SU-DHL-6 (cell line): ENCODE results near the gene NEK6.

Experiments used
- H2AFZ ChIP-seq: fragments of 200-600 bp; sonication (generic); 2 replicates; pipeline ENCODE4 v1.6.1; 2014; ENCODE audit warnings: low read depth, mild to moderate bottlenecking, moderate library complexity, mixed read lengths, antibody characterized with exemption, low read length; ENCODE audit not compliant: severe bottlenecking
- H3F3A ChIP-seq: fragments of 200-600 bp; shearing (Covaris generic); 2 replicates; pipeline ENCODE4 v1.6.0; 2016; ENCODE audit warnings: antibody characterized with exemption, mild to moderate bottlenecking; ENCODE audit not compliant: insufficient read depth
- H3K27ac ChIP-seq: fragments of 200-600 bp; sonication (generic); 2 replicates; pipeline ENCODE4 v1.5.1; 2016; ENCODE audit warnings: low read depth, mild to moderate bottlenecking, low read length, moderate library complexity, mixed read lengths
- H3K27me3 ChIP-seq: fragments of 200-600 bp; sonication (generic), shearing (Covaris generic); 2 replicates; pipeline ENCODE4 v1.6.0; 2014; ENCODE audit warnings: mild to moderate bottlenecking, low read length
- H3K36me3 ChIP-seq: fragments of 200-600 bp; sonication (generic); 2 replicates; pipeline ENCODE4 v1.6.1; 2014; ENCODE audit warnings: mild to moderate bottlenecking, low read length, mixed read lengths
- H3K4me2 ChIP-seq: fragments of 300-600, 200-600 bp; shearing (Covaris generic), sonication (generic); 2 replicates; pipeline ENCODE4 v1.6.0; 2014; ENCODE audit warnings: low read length, low read depth, mild to moderate bottlenecking; ENCODE audit not compliant: poor library complexity, severe bottlenecking
- H3K4me3 ChIP-seq: fragments of 200-600 bp; sonication (generic); 2 replicates; pipeline ENCODE4 v1.5.1; 2014; ENCODE audit warnings: antibody characterized with exemption, low read length, mild to moderate bottlenecking, mixed read lengths; ENCODE audit not compliant: insufficient read depth, poor library complexity, severe bottlenecking
- H3K79me2 ChIP-seq: fragments of 200-600 bp; sonication (generic); 2 replicates; pipeline ENCODE4 v1.6.1; 2014; ENCODE audit warnings: mild to moderate bottlenecking, low read length, moderate library complexity; ENCODE audit not compliant: insufficient read depth
- H3K9ac ChIP-seq: fragments of 200-600 bp; sonication (generic); 2 replicates; pipeline ENCODE4 v1.7.0; 2014; ENCODE audit warnings: mild to moderate bottlenecking, low read length
- H3K9me2 ChIP-seq: fragments of 200-600 bp; sonication (generic); replicated peaks from 2 replicates; pipeline ENCODE4 v1.6.1; 2014; ENCODE audit warnings: low read length; ENCODE audit not compliant: insufficient read depth
- H3K9me3 ChIP-seq: fragments of 200-600 bp; sonication (generic); 2 replicates; pipeline ENCODE4 v1.6.1; 2014; ENCODE audit warnings: low read length, mixed read lengths; ENCODE audit not compliant: insufficient read depth
- H4K20me1 ChIP-seq: fragments of 200-600 bp; sonication (generic); 2 replicates; pipeline ENCODE4 v1.6.1; 2014; ENCODE audit warnings: low read depth, mild to moderate bottlenecking, antibody characterized with exemption, low read length, moderate library complexity, mixed read lengths
- EZH2phosphoT487 ChIP-seq: fragments of 200-600 bp; sonication (generic), shearing (Covaris generic); conservative IDR thresholded peaks from 2 replicates; pipeline ENCODE4 v1.6.1; 2018; ENCODE audit warnings: mild to moderate bottlenecking, antibody characterized with exemption, low read length, moderate library complexity, mixed read lengths
- TF ChIP-seq, protein P1 (sequence below): fragments of 200-600 bp; sonication (generic); IDR thresholded peaks from one replicate; pipeline ENCODE4 v1.5.1; 2017; ENCODE audit warnings: antibody characterized with exemption, mild to moderate bottlenecking, low read length, moderate library complexity; ENCODE audit not compliant: insufficient read depth, poor library complexity, severe bottlenecking

The NEK6 gene

DNA sequence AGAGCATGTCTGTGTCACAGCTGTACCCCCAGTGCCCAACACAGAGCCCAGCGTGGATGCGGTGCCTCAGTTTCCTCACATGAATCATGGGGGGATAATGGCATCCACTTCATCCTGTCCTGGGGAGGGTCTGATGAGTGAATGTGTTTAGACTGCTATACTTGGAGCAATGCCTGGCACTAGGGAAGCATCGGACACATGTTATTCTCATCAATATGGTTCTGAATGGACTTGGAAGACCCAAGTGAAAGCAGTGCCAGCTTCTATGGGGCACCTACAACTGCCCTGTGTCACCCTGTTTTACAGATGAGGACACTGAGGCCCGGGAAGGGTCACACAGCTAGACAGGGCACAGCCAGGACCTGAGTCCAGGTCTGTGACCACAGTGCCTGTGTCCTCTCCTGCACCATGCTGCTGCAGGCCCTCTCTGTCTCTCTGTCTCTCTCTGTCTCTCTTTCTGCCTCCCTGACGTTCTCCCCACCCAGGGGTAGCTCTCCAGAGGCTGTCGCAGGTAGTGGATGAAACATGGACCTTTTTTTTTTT lies 42.3 kb upstream of the NEK6 start:
- Histone ChIP-seq H3F3A (peaks cover 67% of the 10 kb centered on the region), H3K27ac (peak overlapping the region; percentile 97), H4K20me1 (no peaks in the 10 kb centered on the region), H3K9me3 (no peaks in the 10 kb centered on the region), H3K9me2 (no peaks in the 10 kb centered on the region), H3K79me2 (no peaks in the 10 kb centered on the region), H3K4me2 (peak overlapping the region; percentile 15), H3K4me3 (no peak overlapping the region), H3K36me3 (no peaks in the 10 kb centered on the region), H3K9ac (peak overlapping the region; percentile 29; the same call in 1 of the 2 replicates), H3K27me3 (no peaks in the 10 kb centered on the region), H2AFZ (no peak overlapping the region)
- TF ChIP-seq EZH2phosphoT487: no peak
- TF ChIP-seq, protein P1, sequence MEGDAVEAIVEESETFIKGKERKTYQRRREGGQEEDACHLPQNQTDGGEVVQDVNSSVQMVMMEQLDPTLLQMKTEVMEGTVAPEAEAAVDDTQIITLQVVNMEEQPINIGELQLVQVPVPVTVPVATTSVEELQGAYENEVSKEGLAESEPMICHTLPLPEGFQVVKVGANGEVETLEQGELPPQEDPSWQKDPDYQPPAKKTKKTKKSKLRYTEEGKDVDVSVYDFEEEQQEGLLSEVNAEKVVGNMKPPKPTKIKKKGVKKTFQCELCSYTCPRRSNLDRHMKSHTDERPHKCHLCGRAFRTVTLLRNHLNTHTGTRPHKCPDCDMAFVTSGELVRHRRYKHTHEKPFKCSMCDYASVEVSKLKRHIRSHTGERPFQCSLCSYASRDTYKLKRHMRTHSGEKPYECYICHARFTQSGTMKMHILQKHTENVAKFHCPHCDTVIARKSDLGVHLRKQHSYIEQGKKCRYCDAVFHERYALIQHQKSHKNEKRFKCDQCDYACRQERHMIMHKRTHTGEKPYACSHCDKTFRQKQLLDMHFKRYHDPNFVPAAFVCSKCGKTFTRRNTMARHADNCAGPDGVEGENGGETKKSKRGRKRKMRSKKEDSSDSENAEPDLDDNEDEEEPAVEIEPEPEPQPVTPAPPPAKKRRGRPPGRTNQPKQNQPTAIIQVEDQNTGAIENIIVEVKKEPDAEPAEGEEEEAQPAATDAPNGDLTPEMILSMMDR: no peak

DNA sequence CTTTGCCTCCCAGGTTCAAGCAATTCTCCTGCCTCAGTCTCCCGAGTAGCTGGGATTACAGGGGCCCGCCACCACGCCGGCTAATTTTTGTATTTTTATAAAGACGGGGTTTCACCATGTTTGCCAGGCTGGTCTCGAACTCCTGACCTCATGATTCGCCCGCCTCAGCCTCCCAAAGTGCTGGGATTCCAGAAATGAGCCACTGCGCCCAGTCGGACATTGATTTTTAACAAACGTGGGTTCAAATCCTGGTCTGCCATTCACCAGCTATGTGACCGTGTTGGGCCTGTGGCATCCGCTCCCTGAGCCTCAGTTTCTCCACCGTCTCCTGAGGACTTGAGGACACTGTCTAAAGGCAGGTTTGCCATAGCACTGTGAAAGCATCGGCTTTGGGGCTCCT lies 41.8 kb upstream of the NEK6 start:
- H3K27me3 ChIP-seq: no peaks in the 10 kb centered on the region
- peak overlapping the region; percentile 68 for H3K4me2 ChIP-seq
- peak overlapping the region; percentile 97 for H3K27ac ChIP-seq
- H3K79me2 ChIP-seq: no peaks in the 10 kb centered on the region
- H3F3A ChIP-seq: peaks cover 62% of the 10 kb centered on the region
- no peaks in the 10 kb centered on the region for H3K9me2 ChIP-seq
- H3K36me3 ChIP-seq: no peaks in the 10 kb centered on the region
- H3K4me3 ChIP-seq: no peak overlapping the region
- H3K9me3 ChIP-seq: no peaks in the 10 kb centered on the region
- peak overlapping the region; percentile 61 for H3K9ac ChIP-seq
- no peak overlapping the region for H2AFZ ChIP-seq
- no peak for TF ChIP-seq EZH2phosphoT487
- TF ChIP-seq, protein P1: no peak
- no peaks in the 10 kb centered on the region for H4K20me1 ChIP-seq

DNA sequence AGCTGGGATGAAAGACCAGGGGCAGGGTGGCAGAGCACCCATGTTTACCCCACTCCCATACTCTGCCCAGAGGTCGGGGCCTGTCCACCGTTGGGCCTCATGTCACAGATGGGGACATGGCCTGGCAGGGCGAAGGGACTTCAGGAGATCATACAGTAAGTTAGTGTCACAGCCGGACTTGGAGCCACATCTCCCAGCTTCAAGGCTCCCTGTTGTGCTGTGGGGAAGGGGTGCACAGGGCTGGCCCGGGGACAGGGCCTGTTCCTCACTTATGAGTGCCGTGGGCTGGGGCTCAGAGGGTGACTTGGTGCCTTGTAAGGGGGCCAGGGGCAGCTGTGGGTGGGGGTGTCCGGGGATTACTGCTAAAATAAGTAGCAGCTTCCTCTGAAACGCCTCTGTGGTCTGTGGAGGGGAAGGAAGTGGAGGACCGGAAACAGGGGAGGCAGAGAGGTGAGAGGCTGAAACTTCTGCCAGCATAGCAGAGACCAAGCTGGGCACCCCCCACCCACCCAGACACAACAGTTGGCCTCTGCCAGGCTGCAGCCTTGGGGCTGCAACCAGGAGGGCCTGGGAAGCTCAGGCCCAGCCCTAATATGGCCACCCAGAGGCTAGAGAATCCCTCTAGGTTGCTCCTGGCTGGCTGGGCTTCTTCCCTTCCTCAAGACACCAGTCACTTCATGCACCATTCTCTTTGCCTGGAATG lies 41.1 kb upstream of the NEK6 start:
- Histone ChIP-seq H3K9me3 (no peaks in the 10 kb centered on the region), H3F3A (peaks cover 60% of the 10 kb centered on the region), H3K9ac (peak overlapping the region; percentile 61), H3K27ac (peak overlapping the region; percentile 97), H3K79me2 (no peaks in the 10 kb centered on the region), H3K4me2 (peak overlapping the region; percentile 68), H3K4me3 (peak overlapping the region; percentile 8), H2AFZ (no peak overlapping the region), H4K20me1 (no peaks in the 10 kb centered on the region), H3K27me3 (no peaks in the 10 kb centered on the region), H3K36me3 (no peaks in the 10 kb centered on the region), H3K9me2 (no peaks in the 10 kb centered on the region)
- no peak for TF ChIP-seq EZH2phosphoT487
- TF ChIP-seq, protein P1: no peak
